ENCODE results near the gene PADI4.
"Not testable (repeated sequence)": the region's sequence is repeated elsewhere in the genome, so short reads cannot be mapped to it uniquely, and the experiment has no call there.

PADI4 gene

GRCh38 chr1:17316704-17317103 is 8.7 kb downstream of the PADI4 start:
- DNase-seq = no peak

GRCh38 chr1:17318262-17318661 is 10.3 kb downstream of the PADI4 start:
- DNase-seq = no peak

GRCh38 chr1:17319561-17320350 is 11.8 kb downstream of the PADI4 start:
- DNase-seq = no peak

GRCh38 chr1:17321857-17322390 is 13.9 kb downstream of the PADI4 start:
- not testable (repeated sequence) for DNase-seq

- no peak for DNase-seq
Observed at GRCh38 chr1:17328855-17329254, 20.9 kb downstream of the PADI4 start.

GRCh38 chr1:17329610-17330009 is 21.6 kb downstream of the PADI4 start:
- DNase-seq = no peak

GRCh38 chr1:17330856-17331255 is 22.9 kb downstream of the PADI4 start:
- no peak for DNase-seq

GRCh38 chr1:17333081-17333480 is 25.1 kb downstream of the PADI4 start:
- no peak for DNase-seq

- DNase-seq = peak; percentile 37
Observed at GRCh38 chr1:17335821-17336710, 28.1 kb downstream of the PADI4 start.

- DNase-seq = no peak
Observed at GRCh38 chr1:17338706-17339493, 30.9 kb downstream of the PADI4 start.

GRCh38 chr1:17339521-17339920 is 31.5 kb downstream of the PADI4 start:
- DNase-seq = no peak

- no peak for DNase-seq
Observed at GRCh38 chr1:17340358-17340757, 32.4 kb downstream of the PADI4 start.

- no peak for DNase-seq
Observed at GRCh38 chr1:17342014-17342441, 34.0 kb downstream of the PADI4 start.

- DNase-seq = not testable (repeated sequence)
Observed at GRCh38 chr1:17345506-17345905, 37.5 kb downstream of the PADI4 start.

GRCh38 chr1:17346046-17346789 is 38.2 kb downstream of the PADI4 start:
- DNase-seq = no peak

- DNase-seq = no peak
Observed at GRCh38 chr1:17347769-17348592, 40.0 kb downstream of the PADI4 start.

GRCh38 chr1:17348593-17349234 is 40.7 kb downstream of the PADI4 start:
- DNase-seq = no peak

- DNase-seq = no peak
Observed at GRCh38 chr1:17350083-17350482, 42.1 kb downstream of the PADI4 start.

- DNase-seq = no peak
Observed at GRCh38 chr1:17350928-17351446, 43.0 kb downstream of the PADI4 start.

GRCh38 chr1:17351598-17352324 is 43.8 kb downstream of the PADI4 start:
- no peak for DNase-seq

All from CD4-positive, alpha-beta T cell treated with Interferon gamma for 1 hour (primary cell).